Measurements from ENCODE around the gene ARSD. TPM values are rescaled to one million over a fixed set of nuclear protein-coding genes. Genes with fewer than 3 reads are reported as not detected.

Gene ARSD
- total and polyA plus RNA-seq, 2 of the 13 experiments (the other 11 are each of a cell fraction or from before 2014, with no cell fraction given) = 4.8 to 6.8 TPM

- Histone ChIP-seq H3K4me2 (ENCODE audit: low read depth, low read length) (no peak overlapping the region), H3K9ac (ENCODE audit: insufficient read depth, low read depth, low read length) (no peak overlapping the region), H3K27me3 (ENCODE audit: control insufficient read depth in 1 of 2, insufficient read depth in 2 of 2, low read length in 2 of 2) (no peaks in the 10 kb centered on the region), H3K27ac (ENCODE audit: extremely low read length, insufficient read depth, low read length) (no peak overlapping the region), H3K4me3 (replicated peaks in 1 of 3; ENCODE audit: insufficient read depth in 1 of 3, low read depth in 2 of 3, low read length in 3 of 3) (no peak overlapping the region), H2AFZ (ENCODE audit: low read length) (no peak overlapping the region), H3K4me1 (ENCODE audit: insufficient read depth, low read length) (peaks cover 12% of the 10 kb centered on the region), H3K36me3 (replicated peaks in 1 of 2; ENCODE audit: control insufficient read depth in 1 of 2, insufficient read depth in 2 of 2, low read length in 2 of 2) (peaks cover 0 to 20% of the 10 kb centered on the region in 2 experiments; a peak in 3 of 5 replicates), H4K20me1 (ENCODE audit: insufficient read depth, low read length) (no peaks in the 10 kb centered on the region), H3K79me2 (ENCODE audit: insufficient read depth, low read length) (no peaks in the 10 kb centered on the region), H3K9me3 (ENCODE audit: low read length) (no peaks in the 10 kb centered on the region)
- FAIRE-seq = no peak
- intact Hi-C loops (cut with micrococcal nuclease; ENCODE audit: unreplicated experiment) (no loop called here), in situ Hi-C loops (cut with HindIII; ENCODE audit: extremely low pct_ligation_motif_present, low pct_unique_long_range_greater_than_20kb) (no loop called here)
- no peak for DNase-seq (ENCODE audit: low spot score)
- ATAC-seq = no peak
- 98% methylated on average over 3 of the region's 3 CpGs for WGBS (ENCODE audit: low lambda C conversion rate)
- ChIA-PET CTCF (ENCODE audit: low intra/inter-chr PET ratio, low total read pairs) (no interaction called here), POLR2A (no interaction called here)
- TF ChIP-seq PHF5A (CRISPR knock-in tag; IDR thresholded peaks at IDR 0.05; ENCODE audit: low read depth, unreplicated experiment) = no peak
- no peak for TF ChIP-seq DZIP1 (CRISPR knock-in tag; IDR thresholded peaks at IDR 0.05)
- no peak for TF ChIP-seq ZNF142 (CRISPR knock-in tag; IDR thresholded peaks at IDR 0.05)
- no peak for TF ChIP-seq ZNF816 (CRISPR knock-in tag; IDR thresholded peaks at IDR 0.05; ENCODE audit: borderline replicate concordance)
- no peak for TF ChIP-seq SRSF9 (IDR thresholded peaks at IDR 0.05; ENCODE audit: borderline replicate concordance, insufficient read depth, low read depth, low read length, poor library complexity, severe bottlenecking)
- TF ChIP-seq ZIK1 (CRISPR knock-in tag; IDR thresholded peaks at IDR 0.05; ENCODE audit: borderline replicate concordance, low read depth) = no peak
- TF ChIP-seq ZNF567 (CRISPR knock-in tag; IDR thresholded peaks at IDR 0.05; ENCODE audit: borderline replicate concordance) = no peak
- no TSS peak for BruUV-seq (replicated peaks)
Observed at GRCh38 chrX:2857566-2857965, 71.6 kb downstream of the ARSD start.
